BLaER1 treated with 17β-estradiol and CSF1 and Interleukin-3, amounts not matched to agents 10 nM and 100 nM (cell line): ENCODE measurements around the gene PDE3A.
A peak's percentile ranks its signal among the peaks of the same experiment; 100 is the strongest.

Experiments
- H3K27ac ChIP-seq, 11 experiments: shearing (Covaris generic); formaldehyde crosslinking; 2 replicates each; pipeline ENCODE4 v1.8.1; 2022
- H3K27me3 ChIP-seq, 11 experiments: shearing (Covaris generic); formaldehyde crosslinking; 2 replicates each; pipeline ENCODE4 v1.8.1; 2022
- H3K36me3 ChIP-seq, 11 experiments: shearing (Covaris generic); formaldehyde crosslinking; 2 replicates each; pipeline ENCODE4 v1.8.1; 2022
- H3K4me1 ChIP-seq, 10 experiments: shearing (Covaris generic); formaldehyde crosslinking; 2 replicates each; pipeline ENCODE4 v1.8.1; 2022
- H3K4me2 ChIP-seq, 11 experiments: shearing (Covaris generic); formaldehyde crosslinking; 2 replicates each; pipeline ENCODE4 v1.8.1; 2022
- H3K4me3 ChIP-seq, 10 experiments: shearing (Covaris generic); formaldehyde crosslinking; 2 replicates each; pipeline ENCODE4 v1.8.1; 2022
- H3K9ac ChIP-seq, 11 experiments: shearing (Covaris generic); formaldehyde crosslinking; 2 replicates each; pipeline ENCODE4 v1.8.1; 2022
- H3K9me3 ChIP-seq, 11 experiments: shearing (Covaris generic); formaldehyde crosslinking; replicated peaks in 1 of 11; 2 replicates each; pipeline ENCODE4 v1.8.1; 2022
- H4K20me1 ChIP-seq, 11 experiments: shearing (Covaris generic); formaldehyde crosslinking; 2 replicates each; pipeline ENCODE4 v1.8.1; 2022
- Cebpa-rat ChIP-seq, 11 experiments: shearing (Covaris generic); IDR thresholded peaks; 2 replicates each; pipeline ENCODE4 v1.8.1; 2022

Gene PDE3A

GRCh38 chr12:20409607-20410377 lies 41.5 kb downstream of the PDE3A start:
- peaks cover 14 to 32% (median 26%) of the 10 kb centered on the region in 10 experiments for H3K4me1 ChIP-seq
- H3K4me2 ChIP-seq: peak overlapping the region in 9 of 11 experiments; percentile 16 to 61 (median 27); a peak in 8 of 22 replicates
- H3K27ac ChIP-seq: peak overlapping the region in 2 of 11 experiments; percentile 6 to 8; a peak in 2 of 22 replicates

GRCh38 chr12:20410734-20411133 lies 42.4 kb downstream of the PDE3A start:
- Histone ChIP-seq H3K9me3 (no peaks in the 10 kb centered on the region), H4K20me1 (no peaks in the 10 kb centered on the region), H3K36me3 (no peaks in the 10 kb centered on the region), H3K9ac (no peak overlapping the region), H3K27me3 (peaks cover 0 to 14% (median 0%) of the 10 kb centered on the region in 11 experiments; a peak in 2 of 22 replicates), H3K4me3 (no peak overlapping the region), H3K4me1 (peaks cover 9 to 33% (median 20%) of the 10 kb centered on the region in 10 experiments; a peak in 18 of 20 replicates), H3K27ac (0 out of 22 replicates have a peak overlapping the region, but pooled peaks of 1 of the 11 experiments have one; percentile 6), H3K4me2 (peak overlapping the region in 9 of 11 experiments; percentile 16 to 61 (median 27); a peak in 13 of 22 replicates)
- peak in 1 of 11 experiments; percentile 18; a peak in 1 of 22 replicates for TF ChIP-seq Cebpa-rat (IDR thresholded peaks at IDR 0.05)

More at GRCh38 chr12:20409607-20410377, 41.5 kb downstream of the PDE3A start:
- Histone ChIP-seq H3K27me3 (peaks cover 0 to 14% (median 0%) of the 10 kb centered on the region in 11 experiments; a peak in 2 of 22 replicates), H3K9ac (no peak overlapping the region), H3K36me3 (no peaks in the 10 kb centered on the region), H3K4me3 (no peak overlapping the region), H3K9me3 (no peaks in the 10 kb centered on the region), H4K20me1 (no peaks in the 10 kb centered on the region)
- no peak for TF ChIP-seq Cebpa-rat (IDR thresholded peaks at IDR 0.05)

- H3K9me3 ChIP-seq: no peaks in the 10 kb centered on the region
- H4K20me1 ChIP-seq: no peaks in the 10 kb centered on the region
- no peak overlapping the region for H3K9ac ChIP-seq
- H3K36me3 ChIP-seq: no peaks in the 10 kb centered on the region
- peak overlapping the region in 7 of 11 experiments; percentile 11 to 61 (median 32); a peak in 11 of 22 replicates for H3K4me2 ChIP-seq
- no peak overlapping the region for H3K4me3 ChIP-seq
- no peak overlapping the region for H3K27ac ChIP-seq
- no peak for TF ChIP-seq Cebpa-rat (IDR thresholded peaks at IDR 0.05)
- H3K4me1 ChIP-seq: peaks cover 5 to 33% (median 18%) of the 10 kb centered on the region in 10 experiments; a peak in 17 of 20 replicates
- H3K27me3 ChIP-seq: peaks cover 0 to 14% (median 0%) of the 10 kb centered on the region in 11 experiments; a peak in 2 of 22 replicates
Observed at GRCh38 chr12:20411345-20411744, 43.0 kb downstream of the PDE3A start.

GRCh38 chr12:20415028-20415427 lies 46.7 kb downstream of the PDE3A start:
- Histone ChIP-seq H3K4me3 (no peak overlapping the region), H4K20me1 (no peaks in the 10 kb centered on the region), H3K9ac (no peak overlapping the region), H3K4me1 (peaks cover 4 to 33% (median 17%) of the 10 kb centered on the region in 10 experiments; a peak in 17 of 20 replicates), H3K27me3 (peaks cover 0 to 4% (median 0%) of the 10 kb centered on the region in 11 experiments; a peak in 2 of 22 replicates), H3K4me2 (peak overlapping the region in 10 of 11 experiments; percentile 3 to 49 (median 32); a peak in 10 of 22 replicates), H3K9me3 (no peaks in the 10 kb centered on the region), H3K36me3 (no peaks in the 10 kb centered on the region), H3K27ac (no peak overlapping the region)
- TF ChIP-seq Cebpa-rat (IDR thresholded peaks at IDR 0.05): no peak

GRCh38 chr12:20415641-20416040 lies 47.3 kb downstream of the PDE3A start:
- Histone ChIP-seq H3K27me3 (no peaks in the 10 kb centered on the region; a peak in 1 of 22 replicates), H3K36me3 (no peaks in the 10 kb centered on the region), H3K4me1 (peaks cover 4 to 26% (median 13%) of the 10 kb centered on the region in 10 experiments; a peak in 16 of 20 replicates), H3K4me3 (no peak overlapping the region), H4K20me1 (no peaks in the 10 kb centered on the region), H3K4me2 (peak overlapping the region in 6 of 11 experiments; percentile 16 to 49 (median 35); a peak in 7 of 22 replicates), H3K9me3 (no peaks in the 10 kb centered on the region), H3K27ac (no peak overlapping the region), H3K9ac (no peak overlapping the region)
- TF ChIP-seq Cebpa-rat (IDR thresholded peaks at IDR 0.05): no peak

GRCh38 chr12:20420557-20420956 lies 52.2 kb downstream of the PDE3A start:
- H3K36me3 ChIP-seq: no peaks in the 10 kb centered on the region
- H3K4me3 ChIP-seq: no peak overlapping the region
- no peak for TF ChIP-seq Cebpa-rat (IDR thresholded peaks at IDR 0.05)
- H3K9ac ChIP-seq: no peak overlapping the region
- no peaks in the 10 kb centered on the region for H3K27me3 ChIP-seq
- H3K4me1 ChIP-seq: peaks cover 0 to 3% (median under 1%) of the 10 kb centered on the region in 10 experiments; a peak in 4 of 20 replicates
- H3K27ac ChIP-seq: no peak overlapping the region
- H3K9me3 ChIP-seq: no peaks in the 10 kb centered on the region
- no peak overlapping the region for H3K4me2 ChIP-seq
- no peaks in the 10 kb centered on the region for H4K20me1 ChIP-seq

GRCh38 chr12:20421421-20421820 lies 53.1 kb downstream of the PDE3A start:
- TF ChIP-seq Cebpa-rat (IDR thresholded peaks at IDR 0.05): no peak
- no peak overlapping the region for H3K4me3 ChIP-seq
- no peak overlapping the region for H3K9ac ChIP-seq
- no peak overlapping the region for H3K27ac ChIP-seq
- H3K4me1 ChIP-seq: no peaks in the 10 kb centered on the region
- no peaks in the 10 kb centered on the region for H4K20me1 ChIP-seq
- no peaks in the 10 kb centered on the region for H3K9me3 ChIP-seq
- H3K27me3 ChIP-seq: no peaks in the 10 kb centered on the region
- no peaks in the 10 kb centered on the region for H3K36me3 ChIP-seq
- no peak overlapping the region for H3K4me2 ChIP-seq

- no peak for TF ChIP-seq Cebpa-rat (IDR thresholded peaks at IDR 0.05)
- Histone ChIP-seq H3K27ac (no peak overlapping the region), H3K4me2 (no peak overlapping the region)
Observed at GRCh38 chr12:20423557-20423956, 55.2 kb downstream of the PDE3A start.

GRCh38 chr12:20424841-20425240 lies 56.5 kb downstream of the PDE3A start:
- Histone ChIP-seq H3K27ac (no peak overlapping the region), H3K36me3 (no peaks in the 10 kb centered on the region), H4K20me1 (no peaks in the 10 kb centered on the region), H3K4me1 (no peaks in the 10 kb centered on the region), H3K4me2 (no peak overlapping the region), H3K9ac (no peak overlapping the region), H3K4me3 (no peak overlapping the region), H3K27me3 (no peaks in the 10 kb centered on the region), H3K9me3 (no peaks in the 10 kb centered on the region)
- TF ChIP-seq Cebpa-rat (IDR thresholded peaks at IDR 0.05): no peak

More at GRCh38 chr12:20423557-20423956, 55.2 kb downstream of the PDE3A start:
- H3K9me3 ChIP-seq: no peaks in the 10 kb centered on the region
- H4K20me1 ChIP-seq: no peaks in the 10 kb centered on the region
- no peak overlapping the region for H3K4me3 ChIP-seq
- no peaks in the 10 kb centered on the region for H3K27me3 ChIP-seq
- H3K36me3 ChIP-seq: no peaks in the 10 kb centered on the region
- no peak overlapping the region for H3K9ac ChIP-seq
- H3K4me1 ChIP-seq: no peaks in the 10 kb centered on the region
